Adipocyte (in vitro differentiated cells): ENCODE data around the gene AGPAT3.

Experiments used
- DNase-seq: peaks from one replicate; pipeline ENCODE4 v3.0.0-alpha.2; 2015; ENCODE audit warnings: low read depth
- H3K27me3 ChIP-seq: replicated peaks from 2 replicates; pipeline ENCODE4 v1.7.0; 2013; ENCODE audit warnings: mild to moderate bottlenecking, low read length, moderate library complexity; ENCODE audit not compliant: control insufficient read depth, insufficient read depth
- H3K36me3 ChIP-seq: 2 replicates; pipeline ENCODE4 v1.7.0; 2013; ENCODE audit warnings: low read length, mild to moderate bottlenecking, moderate library complexity; ENCODE audit not compliant: control insufficient read depth, insufficient read depth, severe bottlenecking
- H3K4me1 ChIP-seq: 2 replicates; pipeline ENCODE4 v1.7.0; 2013; ENCODE audit warnings: mild to moderate bottlenecking, low read length, moderate library complexity; ENCODE audit not compliant: control insufficient read depth, insufficient read depth
- H3K4me3 ChIP-seq: 2 replicates; pipeline ENCODE4 v1.7.0; 2013; ENCODE audit warnings: mild to moderate bottlenecking, low read length, moderate library complexity
- H3K9ac ChIP-seq: 2 replicates; pipeline ENCODE4 v1.7.0; 2013; ENCODE audit warnings: mild to moderate bottlenecking, low read length, moderate library complexity
- H3K9me3 ChIP-seq: 2 replicates; pipeline ENCODE4 v1.7.0; 2013; ENCODE audit warnings: mild to moderate bottlenecking, low read length, moderate library complexity; ENCODE audit not compliant: control insufficient read depth

AGPAT3 gene

DNA sequence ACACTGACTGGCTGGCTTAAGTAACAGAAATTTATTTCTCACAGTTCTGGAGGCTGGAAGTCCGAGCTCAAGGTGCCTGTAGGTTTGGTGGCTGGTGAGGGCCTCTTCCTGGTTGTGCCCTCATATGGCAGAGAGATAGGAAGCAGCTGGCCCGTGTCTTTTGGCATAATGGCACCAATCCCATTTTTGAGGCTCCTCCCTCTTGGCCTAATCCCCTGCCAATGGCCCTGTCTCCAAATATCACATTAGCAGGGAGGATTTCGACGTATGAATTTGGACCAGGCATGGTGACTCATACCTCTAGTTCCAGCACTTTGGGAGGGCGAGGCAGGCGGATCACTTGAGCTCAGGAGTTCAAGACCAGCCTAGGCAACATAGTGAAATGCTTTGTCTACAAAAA is 37.4 kb downstream of the AGPAT3 start:
- DNase-seq: no peak
- no peaks in the 10 kb centered on the region for H3K4me1 ChIP-seq
- H3K9me3 ChIP-seq: peaks cover 7% of the 10 kb centered on the region
- no peaks in the 10 kb centered on the region for H3K27me3 ChIP-seq
- no peak overlapping the region for H3K9ac ChIP-seq
- no peak overlapping the region for H3K4me3 ChIP-seq
- H3K36me3 ChIP-seq: peaks cover 11% of the 10 kb centered on the region

DNA sequence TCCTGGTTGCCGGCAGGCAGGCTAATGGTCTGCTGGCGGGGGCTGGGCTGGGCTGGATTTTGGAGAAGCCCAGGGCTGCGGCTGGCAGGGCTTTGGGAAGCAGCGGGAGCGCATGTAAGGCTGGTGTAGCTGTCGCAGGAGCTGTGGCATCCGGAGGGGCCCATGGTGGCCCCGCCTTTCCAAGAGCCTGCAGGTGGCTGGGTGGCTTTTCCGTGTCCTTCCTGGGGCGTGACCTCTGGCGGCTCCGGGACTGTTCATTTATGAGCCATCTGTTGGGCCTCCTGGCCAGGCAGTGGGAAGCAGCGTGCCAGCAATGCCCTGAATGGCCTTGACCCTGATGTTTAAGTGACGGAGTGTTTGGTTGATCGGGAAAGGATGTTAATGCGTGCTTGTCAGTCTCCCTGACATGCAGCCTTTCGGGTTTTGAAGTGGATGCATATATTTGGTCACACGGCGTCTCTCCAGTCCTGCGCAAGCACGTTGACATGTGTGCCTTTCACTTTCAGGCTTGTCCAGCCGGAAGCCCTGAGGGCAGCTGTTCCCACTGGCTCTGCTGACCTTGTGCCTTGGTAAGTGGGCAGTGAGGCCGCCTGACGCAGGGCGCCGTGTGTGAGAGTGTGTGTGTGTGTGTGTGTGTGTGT is 38.5 kb downstream of the AGPAT3 start:
- H3K9ac ChIP-seq: no peak overlapping the region
- H3K27me3 ChIP-seq: no peaks in the 10 kb centered on the region
- DNase-seq: no peak
- H3K4me3 ChIP-seq: no peak overlapping the region
- peaks cover 11% of the 10 kb centered on the region for H3K36me3 ChIP-seq
- H3K4me1 ChIP-seq: no peaks in the 10 kb centered on the region
- peaks cover 7% of the 10 kb centered on the region for H3K9me3 ChIP-seq

DNA sequence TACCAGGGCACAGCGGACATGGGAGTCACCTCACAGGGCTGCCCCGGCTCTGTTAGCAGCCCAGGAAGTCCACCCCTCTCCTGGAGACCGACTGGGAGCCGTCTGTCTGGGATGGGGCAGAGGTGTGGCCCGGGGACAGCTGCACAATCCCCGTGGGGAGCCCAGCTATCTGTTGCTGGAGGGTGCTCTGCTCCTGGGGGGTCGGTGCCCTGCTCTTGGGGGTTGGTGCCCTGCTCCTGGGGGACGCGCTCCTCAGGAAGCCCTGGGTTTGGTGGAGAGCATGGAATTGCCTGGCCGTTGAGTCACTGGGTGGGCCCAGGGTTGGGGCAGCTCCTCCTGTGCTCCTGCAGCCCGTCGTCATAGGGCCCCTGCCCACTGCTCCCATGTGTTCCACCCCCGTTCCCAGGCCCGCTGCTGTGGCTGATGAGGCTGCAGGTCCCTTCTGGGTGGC is 39.3 kb downstream of the AGPAT3 start:
- no peak overlapping the region for H3K4me3 ChIP-seq
- no peaks in the 10 kb centered on the region for H3K4me1 ChIP-seq
- H3K9ac ChIP-seq: no peak overlapping the region
- peaks cover under 1% of the 10 kb centered on the region for H3K9me3 ChIP-seq
- peaks cover 5% of the 10 kb centered on the region for H3K36me3 ChIP-seq
- no peak for DNase-seq
- H3K27me3 ChIP-seq: no peaks in the 10 kb centered on the region

DNA sequence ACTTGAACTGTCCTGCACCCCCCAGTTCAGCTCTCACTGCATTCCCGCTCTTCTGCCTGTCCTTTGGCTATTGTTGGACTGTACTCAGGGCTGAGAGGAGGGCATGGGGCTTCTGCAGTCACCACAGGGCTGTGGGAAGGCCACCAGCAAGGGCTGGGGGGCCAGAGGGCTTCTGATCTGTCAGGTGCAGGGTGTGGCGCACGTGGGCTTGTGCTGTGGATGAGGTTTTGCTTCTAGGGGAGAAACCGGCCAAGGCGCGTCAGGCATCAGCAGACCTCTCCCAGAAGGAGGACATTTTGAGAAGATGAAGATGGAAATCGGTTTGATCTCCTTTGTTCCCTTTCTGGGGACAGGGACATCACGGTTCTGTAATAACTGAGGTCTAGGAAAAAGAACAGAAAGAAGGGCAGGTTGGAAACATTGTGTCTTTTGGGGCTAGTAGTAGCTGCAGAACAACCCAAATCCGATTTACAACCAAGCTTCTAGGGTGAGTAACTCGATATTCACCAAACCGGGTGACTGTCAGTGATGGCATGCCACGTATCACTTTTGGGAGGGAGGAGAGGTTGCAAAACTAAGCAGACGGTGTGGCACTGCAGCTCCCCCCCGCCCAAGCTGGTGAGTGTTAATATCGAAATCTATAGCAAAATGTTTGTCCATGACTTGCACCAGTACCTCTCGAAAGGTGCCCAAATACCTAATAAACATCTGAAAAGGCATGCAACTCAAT is 40.9 kb downstream of the AGPAT3 start:
- H3K9me3 ChIP-seq: no peaks in the 10 kb centered on the region
- H3K27me3 ChIP-seq: no peaks in the 10 kb centered on the region
- no peak for DNase-seq
- H3K36me3 ChIP-seq: peaks cover 2% of the 10 kb centered on the region
- H3K4me3 ChIP-seq: no peak overlapping the region
- H3K4me1 ChIP-seq: peaks cover under 1% of the 10 kb centered on the region
- no peak overlapping the region for H3K9ac ChIP-seq

DNA sequence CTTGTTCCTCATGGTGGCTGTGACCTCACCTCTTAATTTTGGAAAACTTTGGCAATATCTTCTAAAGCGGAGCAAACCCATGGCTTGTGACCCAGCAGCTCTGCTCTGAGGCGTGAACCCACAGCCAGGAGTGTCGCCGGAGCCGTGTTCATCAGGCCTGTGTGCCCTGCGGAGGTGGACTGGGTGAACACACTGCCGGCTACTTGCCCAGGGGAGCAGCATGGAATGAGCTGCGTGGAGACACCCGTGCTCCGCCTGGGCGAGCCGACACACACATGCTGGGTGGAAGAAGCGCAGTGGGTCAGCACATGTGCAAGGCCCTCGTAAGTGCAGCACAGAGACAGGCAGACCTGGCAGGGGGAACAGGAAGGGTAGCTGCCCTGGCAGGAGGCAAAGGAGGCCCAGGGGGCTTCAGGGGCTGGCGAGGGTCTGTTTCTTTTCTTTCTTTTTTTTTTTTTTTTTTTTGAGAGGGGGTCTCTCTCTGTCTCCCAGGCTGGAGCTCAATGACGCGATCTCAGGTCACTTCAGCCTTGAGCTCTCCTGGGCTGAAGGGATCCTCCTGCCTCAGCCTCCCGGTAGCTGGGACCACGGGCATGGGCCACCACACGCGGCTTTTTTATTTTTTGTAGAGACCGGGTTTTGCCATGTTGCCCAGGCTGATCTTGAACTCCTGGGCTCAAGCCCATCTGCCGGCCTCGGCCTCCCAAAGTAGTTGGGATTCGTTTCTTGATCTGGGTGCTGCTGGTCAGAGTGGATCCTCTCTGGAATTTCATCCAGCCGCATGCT is 41.8 kb downstream of the AGPAT3 start:
- Histone ChIP-seq H3K4me3 (no peak overlapping the region), H3K36me3 (peaks cover 2% of the 10 kb centered on the region), H3K27me3 (no peaks in the 10 kb centered on the region), H3K9ac (no peak overlapping the region), H3K9me3 (no peaks in the 10 kb centered on the region), H3K4me1 (peaks cover 9% of the 10 kb centered on the region)
- DNase-seq: no peak

DNA sequence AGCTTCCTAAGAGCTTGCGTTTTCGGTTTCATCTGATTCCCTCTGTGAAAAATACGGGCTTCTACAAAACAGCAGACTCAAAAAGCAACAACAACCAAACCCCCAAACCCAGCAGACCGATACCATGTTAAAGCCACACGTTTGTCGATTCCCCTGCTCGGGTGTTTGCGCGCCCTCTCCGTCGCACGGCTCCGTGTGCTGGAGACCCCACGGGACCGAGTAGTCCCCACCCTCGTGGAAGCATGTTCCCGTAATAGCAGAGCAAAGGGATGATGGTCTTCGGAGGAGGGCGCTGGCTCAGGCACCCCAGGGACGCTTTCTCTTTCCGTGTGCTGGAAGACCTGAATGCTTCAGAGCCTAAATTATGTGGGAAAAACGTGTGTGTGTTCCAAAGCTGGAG is 42.7 kb downstream of the AGPAT3 start:
- no peak overlapping the region for H3K9ac ChIP-seq
- H3K36me3 ChIP-seq: peaks cover 2% of the 10 kb centered on the region
- no peak overlapping the region for H3K4me3 ChIP-seq
- no peaks in the 10 kb centered on the region for H3K27me3 ChIP-seq
- no peak for DNase-seq
- H3K4me1 ChIP-seq: peaks cover 14% of the 10 kb centered on the region
- H3K9me3 ChIP-seq: peaks cover 1% of the 10 kb centered on the region

DNA sequence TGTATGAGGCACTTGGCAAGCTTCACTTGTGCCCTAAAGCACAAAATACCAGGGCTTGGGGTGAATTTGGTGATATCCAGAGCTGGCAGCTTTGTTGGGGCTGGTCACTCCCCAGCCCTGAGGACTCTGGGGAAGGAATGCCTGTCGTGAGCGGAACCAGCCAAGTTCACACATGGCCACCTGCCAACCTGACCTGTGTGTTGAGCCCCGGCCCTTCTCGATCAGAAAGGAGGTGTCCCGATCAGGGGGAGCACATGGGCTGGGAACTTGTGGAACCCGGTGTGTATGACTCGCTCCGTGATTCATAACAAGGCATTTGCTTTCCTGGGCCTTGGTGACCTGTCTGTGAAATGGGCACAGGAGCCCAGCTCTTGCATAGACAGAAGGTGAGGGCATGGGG is 43.1 kb downstream of the AGPAT3 start:
- DNase-seq: no peak
- Histone ChIP-seq H3K9ac (no peak overlapping the region), H3K4me1 (peaks cover 14% of the 10 kb centered on the region), H3K27me3 (no peaks in the 10 kb centered on the region), H3K9me3 (peaks cover 5% of the 10 kb centered on the region), H3K4me3 (no peak overlapping the region), H3K36me3 (peaks cover 2% of the 10 kb centered on the region)

DNA sequence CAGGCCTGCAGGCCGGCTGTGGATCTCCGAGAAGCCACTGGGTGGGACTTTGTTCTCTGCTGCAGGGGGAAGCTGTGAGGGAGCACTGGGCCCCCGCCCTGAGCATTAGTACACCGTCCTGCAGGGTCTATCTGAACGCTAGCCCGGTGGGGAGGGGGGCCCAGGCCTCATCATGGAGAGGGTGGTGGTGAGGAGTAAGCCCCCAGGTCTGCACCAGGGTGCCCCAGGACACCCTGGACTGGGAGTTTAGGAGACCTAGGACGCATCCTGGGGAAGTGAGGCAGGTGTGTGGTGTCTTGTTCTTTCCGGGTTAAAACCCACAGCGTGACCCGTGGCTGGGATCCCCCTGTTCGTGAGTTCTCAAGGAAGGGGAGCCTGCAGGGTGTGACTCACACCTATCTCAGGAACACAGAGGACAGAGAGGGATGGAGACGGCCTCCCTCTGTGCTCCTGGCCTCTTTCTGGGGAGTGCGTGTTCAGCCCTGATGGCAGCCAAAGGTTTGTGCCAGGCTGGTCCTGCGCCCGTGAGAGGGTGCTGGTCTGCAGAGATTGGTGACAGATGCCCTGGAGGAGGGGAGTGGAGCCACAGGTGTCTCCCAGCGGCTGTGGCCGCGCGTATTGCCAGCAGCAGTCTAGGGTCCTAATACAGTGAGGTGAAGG is 44.8 kb downstream of the AGPAT3 start:
- DNase-seq: no peak
- no peaks in the 10 kb centered on the region for H3K27me3 ChIP-seq
- no peak overlapping the region for H3K4me3 ChIP-seq
- peaks cover 5% of the 10 kb centered on the region for H3K9me3 ChIP-seq
- H3K9ac ChIP-seq: no peak overlapping the region
- H3K36me3 ChIP-seq: peaks cover 2% of the 10 kb centered on the region
- peaks cover 14% of the 10 kb centered on the region for H3K4me1 ChIP-seq

DNA sequence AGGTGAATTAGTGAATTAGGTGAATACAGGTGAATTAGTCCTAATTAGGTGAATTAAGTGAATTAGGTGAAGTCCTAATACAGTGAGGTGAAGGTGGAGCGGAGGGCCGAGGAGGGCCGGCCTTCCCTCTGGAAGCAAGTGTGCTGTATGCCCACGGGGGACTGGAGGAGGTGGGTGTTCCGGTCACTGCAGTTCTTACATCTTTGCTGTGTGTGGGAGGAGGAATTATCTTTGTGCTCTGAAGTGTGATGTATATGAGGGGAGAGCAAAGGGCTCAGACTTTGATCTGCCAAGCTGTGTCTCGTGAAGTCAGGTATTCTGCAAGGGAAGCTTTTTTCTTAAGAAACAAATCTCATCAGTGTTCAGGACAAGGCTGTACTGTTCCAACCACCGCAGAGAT is 45.4 kb downstream of the AGPAT3 start:
- H3K4me3 ChIP-seq: no peak overlapping the region
- no peak for DNase-seq
- peaks cover 14% of the 10 kb centered on the region for H3K4me1 ChIP-seq
- H3K9ac ChIP-seq: no peak overlapping the region
- no peaks in the 10 kb centered on the region for H3K27me3 ChIP-seq
- peaks cover 5% of the 10 kb centered on the region for H3K9me3 ChIP-seq
- H3K36me3 ChIP-seq: peaks cover 2% of the 10 kb centered on the region

DNA sequence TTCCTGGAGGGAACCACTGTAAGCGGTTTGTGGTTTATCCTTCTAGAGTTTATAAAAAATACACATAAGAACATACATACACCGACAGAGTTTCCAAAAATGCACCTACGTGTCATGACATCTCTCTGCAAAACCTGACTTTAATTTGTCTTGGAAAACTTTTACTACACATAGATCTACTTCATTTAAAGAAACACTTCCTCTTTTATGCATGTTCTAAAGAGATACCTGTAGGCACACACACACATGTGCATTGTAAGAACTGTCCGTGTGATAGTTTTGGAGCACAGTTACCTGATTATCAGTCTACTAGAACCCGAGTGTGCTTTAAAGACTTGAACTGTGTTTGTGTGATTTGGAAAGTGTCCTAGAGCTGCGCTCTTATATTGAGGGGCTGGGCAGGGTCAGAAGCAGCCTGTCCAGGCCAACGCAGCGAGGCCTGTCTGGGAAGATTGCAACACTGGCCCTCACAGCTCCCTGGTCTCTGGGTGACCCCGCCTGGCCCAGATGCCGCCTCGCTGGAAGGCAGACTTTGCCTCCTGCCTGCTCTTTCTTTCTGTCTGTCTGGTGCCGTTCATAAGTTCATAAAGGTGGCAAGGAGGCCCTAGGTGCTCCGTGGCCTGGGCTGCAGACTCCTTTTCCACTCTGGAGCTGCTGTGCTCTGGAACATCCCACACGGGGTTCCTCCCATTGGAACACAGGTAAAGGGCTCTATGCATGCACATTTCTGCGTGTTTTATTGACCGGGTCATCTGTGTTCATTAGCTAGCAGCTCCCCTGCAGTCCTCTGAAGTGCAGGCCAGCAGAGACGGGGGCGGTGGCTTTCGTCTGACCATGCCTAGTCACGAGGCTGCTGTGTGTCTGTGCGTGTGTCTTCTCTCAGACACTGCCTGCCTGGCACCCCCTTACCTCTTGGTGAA is 46.3 kb downstream of the AGPAT3 start:
- H3K4me3 ChIP-seq: no peak overlapping the region
- no peak for DNase-seq

More for the DNA sequence above, 46.3 kb downstream of the AGPAT3 start:
- Histone ChIP-seq H3K9me3 (peaks cover 5% of the 10 kb centered on the region), H3K9ac (no peak overlapping the region), H3K4me1 (peaks cover 14% of the 10 kb centered on the region), H3K36me3 (peaks cover 2% of the 10 kb centered on the region), H3K27me3 (no peaks in the 10 kb centered on the region)
